Islet of Langerhans (tissue), 1 donor: Measurements from ENCODE around the gene SUSD6.
"Not testable (repeated sequence)": the region's sequence is repeated elsewhere in the genome, so short reads cannot be mapped to it uniquely, and the experiment has no call there.

ENCODE experiments used
- FAIRE-seq: peaks from one replicate; lab custom pipeline; 2011; peaks lifted over from hg19 to GRCh38; lab: Jason Lieb, UNC

SUSD6 gene

GRCh38 chr14:69624136-69624535 is 12.7 kb downstream of the SUSD6 start:
- FAIRE-seq = no peak

GRCh38 chr14:69625299-69626131 is 14.1 kb downstream of the SUSD6 start:
- FAIRE-seq = no peak

GRCh38 chr14:69626132-69626500 is 14.7 kb downstream of the SUSD6 start:
- no peak for FAIRE-seq

- no peak for FAIRE-seq
These were observed 18.1 kb downstream of the SUSD6 start for GRCh38 chr14:69629225-69630127.

GRCh38 chr14:69630360-69630759 is 19.0 kb downstream of the SUSD6 start:
- FAIRE-seq = no peak

- no peak for FAIRE-seq
These were observed 20.1 kb downstream of the SUSD6 start for GRCh38 chr14:69631509-69631908.

GRCh38 chr14:69632164-69632563 is 20.8 kb downstream of the SUSD6 start:
- no peak for FAIRE-seq

GRCh38 chr14:69632593-69633151 is 21.3 kb downstream of the SUSD6 start:
- no peak for FAIRE-seq

- no peak for FAIRE-seq
These were observed 21.8 kb downstream of the SUSD6 start for GRCh38 chr14:69633238-69633637.

GRCh38 chr14:69635981-69636639 is 24.7 kb downstream of the SUSD6 start:
- FAIRE-seq = no peak

- FAIRE-seq = no peak
These were observed 25.5 kb downstream of the SUSD6 start for GRCh38 chr14:69636718-69637480.

GRCh38 chr14:69637503-69638031 is 26.2 kb downstream of the SUSD6 start:
- FAIRE-seq = no peak

- no peak for FAIRE-seq
These were observed 29.5 kb downstream of the SUSD6 start for GRCh38 chr14:69640931-69641330.

- not testable (repeated sequence) for FAIRE-seq
These were observed 30.9 kb downstream of the SUSD6 start for GRCh38 chr14:69642212-69642793.

- peak; percentile 100 for FAIRE-seq
These were observed 32.2 kb downstream of the SUSD6 start for GRCh38 chr14:69643430-69644200.

- no peak for FAIRE-seq
These were observed 33.4 kb downstream of the SUSD6 start for GRCh38 chr14:69644814-69645213.

- FAIRE-seq = no peak
These were observed 35.8 kb downstream of the SUSD6 start for GRCh38 chr14:69647213-69647612.

- FAIRE-seq = not testable (repeated sequence)
These were observed 36.2 kb downstream of the SUSD6 start for GRCh38 chr14:69647642-69648041.

GRCh38 chr14:69648480-69649451 is 37.4 kb downstream of the SUSD6 start:
- peak; percentile 51 for FAIRE-seq
